ENCODE measurements around the gene EN2. TPM values are rescaled to one million over a fixed set of nuclear protein-coding genes. Genes with fewer than 3 reads are reported as not detected.

EN2 gene
- total and polyA plus RNA-seq, 12 donors: 0.07 to 0.42 (median 0.13) TPM; not detected in 3

GRCh38 chr7:155425887-155426286 lies 32.0 kb upstream of the EN2 start:
- intact Hi-C loops (cut with DNase I): no loop called here
- Histone ChIP-seq H3K4me1 (replicated peaks in 1 of 2) (no peaks in the 10 kb centered on the region), H3K9me3 (replicated peaks in 1 of 3) (no peaks in the 10 kb centered on the region), H3K4me3 (no peak overlapping the region), H3K27ac (no peak overlapping the region), H3K36me3 (replicated peaks in 1 of 2) (no peaks in the 10 kb centered on the region), H3K27me3 (no peaks in the 10 kb centered on the region)
- 54 to 72% (median 66%) methylated on average over 9 of the region's 9 CpGs for WGBS, 4 donors
- no peak for DNase-seq
- TF ChIP-seq CTCF (IDR thresholded peaks at IDR 0.05) (no peak), POLR2A (IDR thresholded peaks at IDR 0.05) (no peak)

GRCh38 chr7:155426543-155427410 lies 31.2 kb upstream of the EN2 start:
- H3K4me1 ChIP-seq (replicated peaks in 1 of 2): no peaks in the 10 kb centered on the region
- no peak for DNase-seq
- H3K36me3 ChIP-seq (replicated peaks in 1 of 2): no peaks in the 10 kb centered on the region
- no peak overlapping the region for H3K27ac ChIP-seq
- no peaks in the 10 kb centered on the region for H3K9me3 ChIP-seq (replicated peaks in 1 of 3)
- no peak for TF ChIP-seq CTCF (IDR thresholded peaks at IDR 0.05)
- TF ChIP-seq POLR2A (IDR thresholded peaks at IDR 0.05): no peak
- WGBS, 4 donors: 64 to 76% (median 76%) methylated on average over 9 to 20 of the region's 20 CpGs
- intact Hi-C loops (cut with DNase I): no loop called here
- no peak overlapping the region for H3K4me3 ChIP-seq
- no peaks in the 10 kb centered on the region for H3K27me3 ChIP-seq

GRCh38 chr7:155427411-155428038 lies 30.4 kb upstream of the EN2 start:
- TF ChIP-seq CTCF (IDR thresholded peaks at IDR 0.05) (no peak), POLR2A (IDR thresholded peaks at IDR 0.05) (no peak)
- WGBS, 4 donors: 69 to 79% (median 78%) methylated on average over 17 to 20 of the region's 20 CpGs
- intact Hi-C loops (cut with DNase I): no loop called here
- Histone ChIP-seq H3K27ac (no peak overlapping the region), H3K9me3 (replicated peaks in 1 of 3) (no peaks in the 10 kb centered on the region), H3K4me1 (replicated peaks in 1 of 2) (no peaks in the 10 kb centered on the region), H3K4me3 (no peak overlapping the region), H3K36me3 (replicated peaks in 1 of 2) (no peaks in the 10 kb centered on the region), H3K27me3 (no peaks in the 10 kb centered on the region)
- no peak for DNase-seq

- WGBS, 4 donors: 85 to 90% (median 88%) methylated on average over 10 to 14 of the region's 14 CpGs
- Histone ChIP-seq H3K4me3 (no peak overlapping the region), H3K36me3 (replicated peaks in 1 of 2) (no peaks in the 10 kb centered on the region), H3K27me3 (no peaks in the 10 kb centered on the region), H3K27ac (no peak overlapping the region), H3K9me3 (replicated peaks in 1 of 3) (no peaks in the 10 kb centered on the region), H3K4me1 (replicated peaks in 1 of 2) (no peaks in the 10 kb centered on the region)
- TF ChIP-seq POLR2A (IDR thresholded peaks at IDR 0.05): no peak
- no peak for TF ChIP-seq CTCF (IDR thresholded peaks at IDR 0.05)
- intact Hi-C loops (cut with DNase I): no loop called here
- DNase-seq: no peak
Observed at GRCh38 chr7:155428171-155428834, 29.6 kb upstream of the EN2 start.

Data from adrenal gland (tissue), 12 donors.